D721Med (cell line): ENCODE measurements around the gene B3GNT4.

Source experiments
- DNase-seq: peaks from one replicate; pipeline ENCODE4 v3.0.0; 2011; ENCODE audit warnings: low spot score; ENCODE audit not compliant: insufficient read length
- FAIRE-seq: peaks from 2 replicates; lab custom pipeline; 2011; peaks lifted over from hg19 to GRCh38; lab: Jason Lieb, UNC
- TF ChIP-seq, protein P1 (sequence below): IDR thresholded peaks from 2 replicates; pipeline ENCODE4 v1.5.1; 2012; ENCODE audit warnings: mild to moderate bottlenecking, control low read depth; ENCODE audit not compliant: insufficient read depth; ENCODE audit errors: missing control alignments

The B3GNT4 gene

DNA sequence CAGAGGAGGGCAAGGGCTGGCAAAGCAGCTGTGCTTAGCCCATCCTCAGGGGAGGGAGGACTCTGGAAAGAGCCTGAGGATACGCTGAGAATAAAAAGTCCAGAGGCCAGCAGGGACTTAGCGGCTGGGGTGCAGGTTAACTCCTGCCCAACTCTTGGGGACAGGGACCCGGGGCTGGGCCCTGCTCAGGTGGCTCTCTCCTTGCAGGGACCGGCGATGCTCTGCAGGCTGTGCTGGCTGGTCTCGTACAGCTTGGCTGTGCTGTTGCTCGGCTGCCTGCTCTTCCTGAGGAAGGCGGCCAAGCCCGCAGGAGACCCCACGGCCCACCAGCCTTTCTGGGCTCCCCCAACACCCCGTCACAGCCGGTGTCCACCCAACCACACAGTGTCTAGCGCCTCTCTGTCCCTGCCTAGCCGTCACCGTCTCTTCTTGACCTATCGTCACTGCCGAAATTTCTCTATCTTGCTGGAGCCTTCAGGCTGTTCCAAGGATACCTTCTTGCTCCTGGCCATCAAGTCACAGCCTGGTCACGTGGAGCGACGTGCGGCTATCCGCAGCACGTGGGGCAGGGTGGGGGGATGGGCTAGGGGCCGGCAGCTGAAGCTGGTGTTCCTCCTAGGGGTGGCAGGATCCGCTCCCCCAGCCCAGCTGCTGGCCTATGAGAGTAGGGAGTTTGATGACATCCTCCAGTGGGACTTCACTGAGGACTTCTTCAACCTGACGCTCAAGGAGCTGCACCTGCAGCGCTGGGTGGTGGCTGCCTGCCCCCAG, 2.8 kb downstream of the B3GNT4 start:
- FAIRE-seq (no peak), DNase-seq (no peak)
- TF ChIP-seq, protein P1, sequence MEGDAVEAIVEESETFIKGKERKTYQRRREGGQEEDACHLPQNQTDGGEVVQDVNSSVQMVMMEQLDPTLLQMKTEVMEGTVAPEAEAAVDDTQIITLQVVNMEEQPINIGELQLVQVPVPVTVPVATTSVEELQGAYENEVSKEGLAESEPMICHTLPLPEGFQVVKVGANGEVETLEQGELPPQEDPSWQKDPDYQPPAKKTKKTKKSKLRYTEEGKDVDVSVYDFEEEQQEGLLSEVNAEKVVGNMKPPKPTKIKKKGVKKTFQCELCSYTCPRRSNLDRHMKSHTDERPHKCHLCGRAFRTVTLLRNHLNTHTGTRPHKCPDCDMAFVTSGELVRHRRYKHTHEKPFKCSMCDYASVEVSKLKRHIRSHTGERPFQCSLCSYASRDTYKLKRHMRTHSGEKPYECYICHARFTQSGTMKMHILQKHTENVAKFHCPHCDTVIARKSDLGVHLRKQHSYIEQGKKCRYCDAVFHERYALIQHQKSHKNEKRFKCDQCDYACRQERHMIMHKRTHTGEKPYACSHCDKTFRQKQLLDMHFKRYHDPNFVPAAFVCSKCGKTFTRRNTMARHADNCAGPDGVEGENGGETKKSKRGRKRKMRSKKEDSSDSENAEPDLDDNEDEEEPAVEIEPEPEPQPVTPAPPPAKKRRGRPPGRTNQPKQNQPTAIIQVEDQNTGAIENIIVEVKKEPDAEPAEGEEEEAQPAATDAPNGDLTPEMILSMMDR, result no peak

- TF ChIP-seq, protein P1, result no peak
- FAIRE-seq (no peak), DNase-seq (no peak)
Measured at GRCh38 chr12:122206976-122207375, 3.5 kb downstream of the B3GNT4 start.

DNA sequence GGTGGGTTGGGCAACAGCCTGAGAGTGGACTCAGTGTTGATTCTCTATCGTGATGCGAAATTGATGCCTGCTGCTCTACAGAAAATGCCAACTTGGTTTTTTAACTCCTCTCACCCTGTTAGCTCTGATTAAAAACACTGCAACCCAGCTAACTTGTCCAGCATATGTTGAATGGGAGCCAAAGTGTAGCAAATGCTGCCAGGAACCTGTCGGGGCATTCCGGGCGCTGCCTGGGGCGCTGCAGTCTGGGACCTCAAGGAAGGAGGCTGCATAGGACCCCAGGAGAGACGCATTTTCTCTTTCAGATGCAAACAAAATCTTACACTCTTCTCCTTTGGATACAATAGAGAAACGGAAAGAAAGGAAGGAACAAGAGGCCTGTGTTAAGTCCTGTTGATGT, 3.9 kb downstream of the B3GNT4 start:
- DNase-seq, result no peak
- no peak for FAIRE-seq
- TF ChIP-seq, protein P1, result no peak

DNA sequence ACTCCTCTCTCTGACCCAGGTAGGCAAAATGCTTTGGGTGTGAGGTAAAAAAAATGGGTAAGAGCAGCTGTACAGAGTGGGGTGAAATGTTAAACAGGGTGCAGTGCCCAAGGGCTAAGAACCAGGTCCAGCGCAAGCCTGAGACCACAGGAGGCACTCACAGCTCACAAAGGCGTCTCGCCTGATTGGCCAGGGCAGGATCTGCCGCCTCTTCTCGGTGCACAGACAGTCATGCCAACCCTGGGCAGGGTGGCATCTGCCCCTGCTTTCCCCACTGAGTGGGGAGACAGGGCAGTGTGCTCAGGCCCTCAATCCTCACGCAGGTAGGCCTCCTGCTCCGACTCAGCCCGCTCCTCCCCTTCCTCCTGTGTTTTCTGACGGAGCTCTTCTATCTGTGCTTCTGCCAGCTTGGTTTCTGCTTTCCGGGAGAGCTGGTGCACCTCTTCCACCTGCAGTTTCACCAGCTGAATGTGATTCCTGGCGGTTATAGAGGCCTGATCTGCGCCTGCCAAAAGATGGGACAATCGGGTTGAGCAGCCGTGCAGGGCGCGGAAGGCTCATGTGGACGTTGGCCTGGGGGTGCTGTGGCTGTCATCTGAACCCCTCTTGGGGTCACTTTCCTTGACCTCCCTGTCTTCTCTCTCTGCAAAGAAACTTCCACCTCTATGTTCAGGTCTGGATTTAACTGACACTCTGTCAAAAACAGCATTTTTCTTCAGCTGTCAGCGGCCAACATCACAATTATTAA, 4.7 kb downstream of the B3GNT4 start:
- TF ChIP-seq, protein P1, result no peak
- no peak for DNase-seq
- FAIRE-seq, result no peak

DNA sequence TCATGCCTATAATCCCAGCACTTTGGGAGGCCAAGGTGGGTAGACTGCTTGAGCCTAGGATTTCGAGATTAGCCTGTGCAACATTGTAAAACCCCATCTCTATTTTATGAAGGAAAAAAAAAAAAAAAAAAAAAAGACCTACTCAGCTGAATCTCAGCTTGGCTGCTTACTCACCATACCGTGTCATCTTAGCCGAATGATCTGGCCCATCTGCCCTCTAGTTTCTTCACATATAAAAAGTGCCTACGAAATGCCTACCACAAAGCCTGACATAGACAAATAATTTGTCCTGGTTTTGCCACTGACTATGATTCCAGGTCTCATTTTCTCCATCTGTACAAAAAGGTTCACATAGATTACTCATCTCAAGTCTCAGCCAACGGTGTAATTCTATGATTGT, 12.3 kb downstream of the B3GNT4 start:
- TF ChIP-seq, protein P1, result no peak
- no peak for FAIRE-seq
- DNase-seq, result no peak

DNA sequence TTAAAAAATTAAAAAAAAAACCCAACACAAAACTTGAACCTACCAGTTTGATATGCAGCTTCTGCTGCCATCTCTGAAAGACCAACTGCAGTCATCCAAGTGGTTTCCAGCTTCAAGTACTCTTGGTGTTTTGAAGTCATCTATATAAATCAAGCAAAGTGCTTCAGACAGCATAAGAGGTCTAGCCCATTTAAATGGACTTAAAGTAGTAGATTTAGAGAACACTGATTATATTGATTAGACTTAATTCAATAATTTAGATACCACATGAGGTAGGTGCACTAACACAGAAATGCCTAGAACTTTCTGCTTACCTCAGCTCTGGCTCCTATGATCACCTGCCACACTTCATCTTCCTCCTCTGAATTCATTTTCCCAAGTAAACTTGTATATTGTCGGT, 12.9 kb downstream of the B3GNT4 start:
- TF ChIP-seq, protein P1, result no peak
- FAIRE-seq (no peak), DNase-seq (no peak)
